Heart left ventricle (tissue), 16 donors: ENCODE results near the gene MLKL. TPM values are rescaled to one million over a fixed set of nuclear protein-coding genes. Genes with fewer than 3 reads are reported as not detected.

Experiments used
- ATAC-seq, 4 donors: fragments of 200-7000 bp; cut with Tn5 transposase; one replicate each; pipeline ENCODE4 v1.9.1; 2020 to 2022; ENCODE audit warnings: moderate library complexity in 4 of 4, mild to moderate bottlenecking in 3 of 4, moderate number of reproducible peaks in 1 of 4
- DNase-seq, 5 donors: peaks; one replicate each; pipeline ENCODE4 v3.0.0-alpha.2; 2020
- H3K27ac ChIP-seq, 12 donors: fragments of 200-600 bp; sonication (generic) in 4 of 12; one replicate each; pipeline versions ENCODE4 v1.5.0 to v1.8.0; 2016 to 2022; ENCODE audit warnings: mild to moderate bottlenecking in 2 of 12
- H3K27me3 ChIP-seq, 9 donors: fragments of 200-600 bp; sonication (generic) in 2 of 9; one replicate each; pipeline versions ENCODE4 v1.5.1 to v1.8.0; 2016 to 2022; ENCODE audit warnings: mild to moderate bottlenecking in 3 of 9
- H3K36me3 ChIP-seq, 9 donors: fragments of 200-600 bp; sonication (generic) in 2 of 9; one replicate each; pipeline versions ENCODE4 v1.5.0 to v1.8.0; 2018 to 2022; ENCODE audit warnings: mild to moderate bottlenecking in 2 of 9
- H3K4me1 ChIP-seq, 12 donors: fragments of 200-600 bp; sonication (generic) in 4 of 12; one replicate each; pipeline versions ENCODE4 v1.5.0 to v1.8.0; 2016 to 2022; ENCODE audit warnings: mild to moderate bottlenecking in 3 of 12
- H3K4me3 ChIP-seq, 12 donors: fragments of 200-600 bp; sonication (generic) in 4 of 12; one replicate each; pipeline versions ENCODE4 v1.5.0 to v1.8.0; 2017 to 2022; ENCODE audit warnings: mild to moderate bottlenecking in 9 of 12, moderate library complexity in 4 of 12
- H3K9me3 ChIP-seq, 12 donors: fragments of 200-600 bp; sonication (generic) in 4 of 12; one replicate each; pipeline versions ENCODE4 v1.5.0 to v1.8.0; 2016 to 2022; ENCODE audit warnings: mild to moderate bottlenecking in 1 of 12
- CTCF ChIP-seq, 12 donors: fragments of 200-600 bp; sonication (generic) in 4 of 12; IDR thresholded peaks; one replicate each; pipeline versions ENCODE4 v1.5.0 to v1.8.0; 2018 to 2022; ENCODE audit warnings: antibody characterized with exemption in 12 of 12, mild to moderate bottlenecking in 5 of 12
- POLR2A ChIP-seq, 2 donors: fragments of 450-650 bp; IDR thresholded peaks; one replicate each; pipeline ENCODE4 v1.6.1; 2017; ENCODE audit warnings: antibody characterized with exemption in 2 of 2, mild to moderate bottlenecking in 2 of 2, moderate library complexity in 2 of 2
- WGBS, 4 donors: extraction: QIAGEN DNeasy Blood & Tissue Kit in 2 of 4; methylation state at CpG; one replicate each; pipeline versions ENCODE4 v1.1.5 to v1.1.7; 2013 to 2018; 5-methylcytosine and 5-hydroxymethylcytosine counted together
- intact Hi-C, 10 donors: fragments of 100-400 bp; cut with DNase I; formaldehyde crosslinking; loops; one replicate each; pipeline versions ENCODE4 v1.11.1 to v1.14.2; 2022
- polyA plus RNA-seq, 2 donors: library from polyadenylated mRNA; stranded (reverse); fragments of 200-250 nt; gene quantifications; one replicate each; pipeline ENCODE4 v1.2.3, GENCODE V29; 2013
- total RNA-seq, 9 donors: library from RNA; depleted of rRNA in 2 of 9; stranded (reverse); fragments of >200 nt in 2 of 9; fragmentation: NEBNext Ultra II Directional in 3 of 9; extraction: Animal tissue kit (Norgen Biotek cat#: 25700) in 3 of 9; gene quantifications; one replicate each; pipeline versions ENCODE4 v1.1.0 to v1.2.4, GENCODE V29; 2016 to 2023
- donor health status: ischemic (EF 13 %, LVEDD 7.1; RV severe dilation, severe dysfunction).
- donor health status: healthy with polysubstance abuse.
- donor health status: DM: no; HTN: yes; CAD: no.
- donor health status: DM: no; HTN: no; CAD: no.
- donor health status: ischemic (EF 25% LVEDD 6.9; RV normal size, moderate dysfunction).
- donor health status: ischemic (EF 25% LVEDD 5.7; RV mildly dilated, moderate dysfunction).
- donor health status: healthy.
- donor health status: DM: yes; HTN: yes; CAD: no.
- donor health status: ischemic (EF 35%, LVEDD 5.7; RV mildly dilated, moderate dysfunction).
- donor health status: nonischemic (EF 11% LVEDD 7.7; RV severe dilation, severe dysfunction).
- donor health status: DM: yes; HTN: yes; CAD: no.
- donor health status: PGD.
- donor health status: ischemic (EF 29% LVEDD 5.4; RV normal size, mild dysfunction).
- donor health status: nonischemic (EF 23%, LVEDD 6.1; RV moderate dilation, normal function).

MLKL gene
- total and polyA plus RNA-seq, 11 donors: 2.2 to 14.9 (median 4.3) TPM

- no peak overlapping the region for H3K4me3 ChIP-seq
- WGBS, 4 donors: 75 to 81% (median 76%) methylated on average over 11 of the region's 11 CpGs
- intact Hi-C loops: no loop called here
- TF ChIP-seq CTCF (IDR thresholded peaks at IDR 0.05) (no peak), POLR2A (IDR thresholded peaks at IDR 0.05) (no peak)
- no peaks in the 10 kb centered on the region for H3K36me3 ChIP-seq
- H3K4me1 ChIP-seq: no peaks in the 10 kb centered on the region
- peaks cover 0 to 3% (median under 1%) of the 10 kb centered on the region in 12 donors for H3K9me3 ChIP-seq
- ATAC-seq: no peak
- no peak overlapping the region for H3K27ac ChIP-seq
- DNase-seq: no peak
- peaks cover 0 to 4% (median 0%) of the 10 kb centered on the region in 9 donors for H3K27me3 ChIP-seq
Observed at GRCh38 chr16:74721716-74722115, 21.1 kb upstream of the MLKL start.

DNA sequence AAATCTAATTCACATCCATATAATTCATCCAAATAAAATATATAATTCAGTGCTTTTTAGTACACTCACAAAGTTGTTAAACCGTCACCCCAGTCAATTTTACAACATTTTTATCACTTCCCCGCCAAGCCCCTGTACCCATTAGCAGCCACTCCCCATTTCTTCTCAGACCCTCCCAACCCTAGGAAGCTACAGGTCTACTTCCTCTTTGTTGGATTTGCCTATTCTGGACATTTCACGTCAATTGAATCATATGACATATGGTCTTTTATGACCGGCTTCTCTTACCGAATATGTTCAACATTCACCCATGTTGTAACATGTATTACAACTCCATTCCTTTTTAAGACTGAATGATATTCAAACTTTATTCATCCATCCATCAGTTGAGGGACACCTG lies 19.9 kb upstream of the MLKL start:
- no peak for DNase-seq
- TF ChIP-seq POLR2A (IDR thresholded peaks at IDR 0.05) (no peak), CTCF (IDR thresholded peaks at IDR 0.05) (no peak)
- Histone ChIP-seq H3K4me1 (no peaks in the 10 kb centered on the region), H3K27me3 (no peaks in the 10 kb centered on the region), H3K9me3 (no peaks in the 10 kb centered on the region), H3K27ac (no peak overlapping the region), H3K36me3 (no peaks in the 10 kb centered on the region), H3K4me3 (no peak overlapping the region)
- 77 to 82% (median 80%) methylated on average over 5 of the region's 5 CpGs for WGBS, 4 donors
- no peak for ATAC-seq
- intact Hi-C loops: no loop called here

DNA sequence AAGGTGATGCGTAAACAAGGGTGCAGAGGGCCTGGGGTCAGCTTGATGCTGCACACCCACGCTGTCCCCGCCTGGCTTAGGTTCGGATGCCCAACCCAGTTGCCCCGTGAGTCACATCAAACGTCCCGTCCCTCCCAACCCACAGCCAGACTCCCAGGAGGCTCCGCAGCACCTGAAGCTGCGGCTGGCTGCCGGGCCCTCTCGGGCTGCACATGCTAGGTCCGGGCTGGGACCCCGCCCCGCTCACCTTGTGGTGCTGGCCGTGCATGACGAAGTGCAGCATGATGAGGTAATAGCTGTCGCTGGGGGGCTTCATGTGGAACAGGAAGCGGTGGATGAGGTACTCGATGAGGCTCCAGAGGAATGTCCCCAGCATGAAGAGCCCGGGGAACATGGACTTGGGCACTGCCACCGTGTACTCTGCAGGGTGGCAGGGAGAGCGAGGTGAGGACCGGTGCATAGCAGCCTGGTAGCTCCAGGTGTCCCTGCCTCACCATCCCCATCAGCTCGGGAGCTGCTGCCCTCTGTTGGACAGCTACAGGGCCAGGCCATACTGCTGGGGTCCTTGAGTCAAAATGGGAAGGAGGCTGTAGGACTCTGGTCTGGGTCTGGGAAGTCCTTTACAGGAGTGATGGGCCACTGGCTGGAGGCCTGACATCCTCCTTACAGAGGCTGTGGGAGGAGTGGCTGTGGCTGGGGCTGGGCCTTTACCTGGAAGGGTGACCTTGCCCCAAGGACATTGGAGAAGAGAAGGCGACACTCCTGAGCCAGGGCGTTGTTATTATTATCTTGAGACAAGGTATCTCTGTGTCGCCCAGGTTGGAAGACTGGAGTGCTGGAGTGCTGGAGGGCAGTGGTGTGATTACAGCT lies 18.3 kb upstream of the MLKL start:
- no peak for DNase-seq
- intact Hi-C loops: loop anchor here in 2 of 10 donors (10.0 kb wide), 2 partner anchors 396 to 406 kb away; partner anchors contain the start of gene LDHD (in 1 of the 2)
- H3K27ac ChIP-seq: no peak overlapping the region
- TF ChIP-seq CTCF (IDR thresholded peaks at IDR 0.05) (no peak), POLR2A (IDR thresholded peaks at IDR 0.05) (no peak)
- no peaks in the 10 kb centered on the region for H3K9me3 ChIP-seq
- H3K36me3 ChIP-seq: no peaks in the 10 kb centered on the region
- no peaks in the 10 kb centered on the region for H3K4me1 ChIP-seq
- ATAC-seq: no peak
- 87 to 93% (median 91%) methylated on average over 24 to 27 of the region's 27 CpGs for WGBS, 4 donors
- H3K27me3 ChIP-seq: no peaks in the 10 kb centered on the region
- no peak overlapping the region for H3K4me3 ChIP-seq

- intact Hi-C loops: loop anchor here in 2 of 10 donors (10.0 kb wide), 2 partner anchors 397 to 407 kb away; partner anchors contain the start of gene LDHD (in 1 of the 2)
- Histone ChIP-seq H3K36me3 (no peaks in the 10 kb centered on the region), H3K27ac (no peak overlapping the region), H3K27me3 (no peaks in the 10 kb centered on the region), H3K4me3 (no peak overlapping the region), H3K9me3 (no peaks in the 10 kb centered on the region), H3K4me1 (no peaks in the 10 kb centered on the region)
- ATAC-seq: no peak
- no peak for TF ChIP-seq CTCF (IDR thresholded peaks at IDR 0.05)
- no peak for TF ChIP-seq POLR2A (IDR thresholded peaks at IDR 0.05)
- 87 to 90% (median 89%) methylated on average over 13 of the region's 13 CpGs for WGBS, 4 donors
- no peak for DNase-seq
Observed at GRCh38 chr16:74718140-74718539, 17.5 kb upstream of the MLKL start.
